Vagina (tissue), 2 donors: ENCODE data around the gene TGFB2. TPM values are rescaled to one million over a fixed set of nuclear protein-coding genes. Genes with fewer than 3 reads are reported as not detected.

Experiments
- DNase-seq, 2 donors: peaks; one replicate each; pipeline ENCODE4 v3.0.0-alpha.2; 2017; ENCODE audit errors: extremely low spot score in 2 of 2
- H3K27ac ChIP-seq: fragments of 200-600 bp; sonication (generic); one replicate; pipeline ENCODE4 v1.5.1; 2019
- H3K27me3 ChIP-seq: fragments of 200-600 bp; sonication (generic); one replicate; pipeline ENCODE4 v1.5.1; 2019
- H3K36me3 ChIP-seq, 2 donors: fragments of 200-600 bp; sonication (generic); one replicate each; pipeline ENCODE4 v1.5.1; 2017 to 2019
- H3K4me1 ChIP-seq: fragments of 200-600 bp; sonication (generic); one replicate; pipeline ENCODE4 v1.5.1; 2019
- H3K4me3 ChIP-seq, 2 donors: fragments of 200-600 bp; sonication (generic); 1 replicate in 1 of 2; 2 replicates in 1 of 2; pipeline ENCODE4 v1.5.1; 2016 to 2019
- H3K9me3 ChIP-seq: fragments of 200-600 bp; sonication (generic); one replicate; pipeline ENCODE4 v1.5.1; 2019
- CTCF ChIP-seq, 3 experiments: fragments of 450-650 bp in 2 of 3; fragments of 200-600 bp in 1 of 3; sonication (generic) in 1 of 3; IDR thresholded peaks; one replicate each; pipeline ENCODE4 v1.5.1; 2017 to 2019; ENCODE audit warnings: antibody characterized with exemption in 3 of 3, mild to moderate bottlenecking in 2 of 3, moderate library complexity in 2 of 3
- POLR2A ChIP-seq, 2 donors: fragments of 450-650 bp; IDR thresholded peaks; one replicate each; pipeline ENCODE4 v1.6.1; 2017; ENCODE audit warnings: antibody characterized with exemption in 2 of 2, mild to moderate bottlenecking in 2 of 2, moderate library complexity in 2 of 2
- POLR2AphosphoS5 ChIP-seq, 2 donors: sonication (generic); formaldehyde crosslinking; IDR thresholded peaks; one replicate each; pipeline ENCODE4 v1.9.0; 2017; ENCODE audit warnings: antibody characterized with exemption in 2 of 2, mild to moderate bottlenecking in 2 of 2, low read depth in 1 of 2; ENCODE audit not compliant: insufficient read depth in 1 of 2
- intact Hi-C: fragments of 100-400 bp; cut with DNase I; formaldehyde crosslinking; loops from one replicate; pipeline ENCODE4 v1.15.1; 2023
- total RNA-seq: library from RNA; depleted of rRNA; stranded (reverse); fragments of >200 nt; gene quantifications from one replicate; pipeline ENCODE4 v1.2.3, GENCODE V29; 2016

Gene TGFB2
- total RNA-seq, 1 donor from 2014 or later: 16.9 TPM

- H3K9me3 ChIP-seq: no peaks in the 10 kb centered on the region
- intact Hi-C loops: loop anchor here (10.0 kb wide), 1 partner anchor 316 kb away; no protein-coding TSS in a partner anchor
- H3K4me1 ChIP-seq: peaks cover 12% of the 10 kb centered on the region
- DNase-seq: no peak
- no peaks in the 10 kb centered on the region for H3K36me3 ChIP-seq
- TF ChIP-seq POLR2AphosphoS5 (IDR thresholded peaks at IDR 0.05; ENCODE audit: insufficient read depth in 1 of 2, low read depth in 1 of 2): no peak
- no peak for TF ChIP-seq CTCF (IDR thresholded peaks at IDR 0.05)
- no peak for TF ChIP-seq POLR2A (IDR thresholded peaks at IDR 0.05)
- H3K27me3 ChIP-seq: no peaks in the 10 kb centered on the region
- H3K4me3 ChIP-seq: peak overlapping the region; percentile 68 to 76
- H3K27ac ChIP-seq: peak overlapping the region; percentile 86
Observed at GRCh38 chr1:218348628-218349071, 3.5 kb downstream of the TGFB2 start.

GRCh38 chr1:218349348-218350034, 4.4 kb downstream of the TGFB2 start:
- H3K4me3 ChIP-seq: peak overlapping the region; percentile 68 to 76
- peak overlapping the region; percentile 42 for H3K27ac ChIP-seq
- intact Hi-C loops: loop anchor here (10.0 kb wide), 1 partner anchor 315 kb away; no protein-coding TSS in a partner anchor
- no peak for TF ChIP-seq POLR2AphosphoS5 (IDR thresholded peaks at IDR 0.05; ENCODE audit: insufficient read depth in 1 of 2, low read depth in 1 of 2)
- no peak for TF ChIP-seq POLR2A (IDR thresholded peaks at IDR 0.05)
- TF ChIP-seq CTCF (IDR thresholded peaks at IDR 0.05): no peak
- no peaks in the 10 kb centered on the region for H3K36me3 ChIP-seq
- peaks cover 10% of the 10 kb centered on the region for H3K4me1 ChIP-seq
- no peaks in the 10 kb centered on the region for H3K9me3 ChIP-seq
- no peak for DNase-seq
- H3K27me3 ChIP-seq: no peaks in the 10 kb centered on the region

- peak overlapping the region; percentile 68 to 76 for H3K4me3 ChIP-seq
- H3K36me3 ChIP-seq: no peaks in the 10 kb centered on the region
- intact Hi-C loops: no loop called here
- peak overlapping the region; percentile 47 for H3K27ac ChIP-seq
- no peaks in the 10 kb centered on the region for H3K27me3 ChIP-seq
- peaks cover 4% of the 10 kb centered on the region for H3K4me1 ChIP-seq
- no peak for TF ChIP-seq POLR2A (IDR thresholded peaks at IDR 0.05)
- TF ChIP-seq POLR2AphosphoS5 (IDR thresholded peaks at IDR 0.05; ENCODE audit: insufficient read depth in 1 of 2, low read depth in 1 of 2): no peak
- no peak for TF ChIP-seq CTCF (IDR thresholded peaks at IDR 0.05)
- H3K9me3 ChIP-seq: no peaks in the 10 kb centered on the region
- no peak for DNase-seq
Observed at GRCh38 chr1:218350035-218350525, 4.9 kb downstream of the TGFB2 start.

GRCh38 chr1:218350801-218351266, 5.7 kb downstream of the TGFB2 start:
- peak overlapping the region; percentile 16 to 35 for H3K4me3 ChIP-seq
- no peaks in the 10 kb centered on the region for H3K36me3 ChIP-seq
- H3K27ac ChIP-seq: peak overlapping the region; percentile 47
- DNase-seq: no peak
- H3K9me3 ChIP-seq: no peaks in the 10 kb centered on the region
- H3K27me3 ChIP-seq: no peaks in the 10 kb centered on the region
- intact Hi-C loops: no loop called here
- H3K4me1 ChIP-seq: peaks cover 4% of the 10 kb centered on the region
- TF ChIP-seq POLR2A (IDR thresholded peaks at IDR 0.05) (no peak), CTCF (IDR thresholded peaks at IDR 0.05) (no peak), POLR2AphosphoS5 (IDR thresholded peaks at IDR 0.05; ENCODE audit: insufficient read depth in 1 of 2, low read depth in 1 of 2) (no peak)
